ENCODE data around the gene SOX15. TPM values are rescaled to one million over a fixed set of nuclear protein-coding genes. Genes with fewer than 3 reads are reported as not detected.
A peak's percentile ranks its signal among the peaks of the same experiment; 100 is the strongest.

The SOX15 gene
- total RNA-seq, 4 donors from 2014 or later, result 3.1 to 6.9 (median 5.0) TPM

- 1 to 2% methylated on average over 22 to 47 of the region's 65 CpGs for WGBS, 2 donors
- Histone ChIP-seq H3K27me3 (no peaks in the 10 kb centered on the region), H3K9me3 (no peaks in the 10 kb centered on the region), H3K4me3 (peak within 1 kb of the TSS; percentile 61 to 74 (median 71)), H3K4me1 (peaks cover 0 to 47% (median 9%) of the 10 kb centered on the region in 4 donors), H3K36me3 (peaks cover 0 to 22% (median 0%) of the 10 kb centered on the region in 3 donors), H3K27ac (peak within 1 kb of the TSS; percentile 74 to 94 (median 91))
- no peak for TF ChIP-seq EP300 (IDR thresholded peaks at IDR 0.05)
- peak in 2 of 5 experiments; percentile 41 to 67 for TF ChIP-seq CTCF (IDR thresholded peaks at IDR 0.05)
- peak; percentile 61 to 63 for DNase-seq (ENCODE audit: low spot score in 2 of 2)
Observed at GRCh38 chr17:7548585-7549400, 41.1 kb downstream of the SOX15 start, which contains the start of gene TNFSF12. TSS of gene TNFSF12 (plus strand) at chr17:7549058. CDS start at chr17:7549154, 96 bp downstream.

- Histone ChIP-seq H3K27me3 (no peaks in the 10 kb centered on the region), H3K36me3 (no peaks in the 10 kb centered on the region), H3K4me3 (no peak overlapping the region), H3K27ac (no peak overlapping the region), H3K4me1 (peaks cover 0 to 31% (median 6%) of the 10 kb centered on the region in 4 donors), H3K9me3 (no peaks in the 10 kb centered on the region)
- WGBS, 2 donors, result 55 to 61% methylated on average over 6 of the region's 6 CpGs
- TF ChIP-seq EP300 (IDR thresholded peaks at IDR 0.05) (no peak), POLR2A (IDR thresholded peaks at IDR 0.05) (no peak), CTCF (IDR thresholded peaks at IDR 0.05) (no peak)
- no peak for DNase-seq (ENCODE audit: low spot score in 2 of 2)
Observed at GRCh38 chr17:7544911-7545310, 45.0 kb downstream of the SOX15 start.

- TF ChIP-seq POLR2A (IDR thresholded peaks at IDR 0.05) (no peak), EP300 (IDR thresholded peaks at IDR 0.05) (no peak), CTCF (IDR thresholded peaks at IDR 0.05) (no peak)
- no peak overlapping the region for H3K27ac ChIP-seq
- H3K27me3 ChIP-seq, result no peaks in the 10 kb centered on the region
- DNase-seq (ENCODE audit: low spot score in 2 of 2), result no peak
- no peaks in the 10 kb centered on the region for H3K36me3 ChIP-seq
- peaks cover 0 to 15% (median 0%) of the 10 kb centered on the region in 4 donors for H3K4me1 ChIP-seq
- peaks cover 0 to 7% (median 0%) of the 10 kb centered on the region in 4 donors for H3K9me3 ChIP-seq
- WGBS, 2 donors, result 94 to 95% methylated on average over 9 of the region's 9 CpGs
- H3K4me3 ChIP-seq, result no peak overlapping the region
Observed at GRCh38 chr17:7541074-7541621, 48.7 kb downstream of the SOX15 start.

GRCh38 chr17:7538891-7539545, 50.9 kb downstream of the SOX15 start:
- Histone ChIP-seq H3K36me3 (no peaks in the 10 kb centered on the region), H3K4me1 (peaks cover 0 to under 1% (median 0%) of the 10 kb centered on the region in 4 donors), H3K4me3 (no peak overlapping the region), H3K27ac (no peak overlapping the region), H3K27me3 (no peaks in the 10 kb centered on the region), H3K9me3 (peaks cover 0 to 7% (median 0%) of the 10 kb centered on the region in 4 donors)
- WGBS, 2 donors, result 66 to 75% methylated on average over 11 of the region's 11 CpGs
- DNase-seq (ENCODE audit: low spot score in 2 of 2), result no peak
- TF ChIP-seq EP300 (IDR thresholded peaks at IDR 0.05), result no peak
- TF ChIP-seq POLR2A (IDR thresholded peaks at IDR 0.05), result no peak
- no peak for TF ChIP-seq CTCF (IDR thresholded peaks at IDR 0.05)

Small RNA genes within 50 kb of the gene (small RNA-seq; reads per million reads assigned to genes)
- gene CD68, result not detected
- not detected for gene SNORA48
- gene SNORD10, result not detected

Other genes starting within 250 kb of the SOX15 start
- gene KCTD11, start 237.9 kb downstream of the SOX15 start, total RNA-seq, result 10 to 100 TPM; 25.3 to 35.4 (median 28.7) TPM
- not detected for gene TMEM95, start 234.9 kb downstream of the SOX15 start, total RNA-seq
- 1 to 10 TPM; 2.4 to 9.8 (median 6.0) TPM for gene TNK1, start 209.0 kb downstream of the SOX15 start, total RNA-seq
- gene PLSCR3, start 195.6 kb downstream of the SOX15 start, total RNA-seq, result 10 to 100 TPM; 28.7 to 55.5 (median 42.9) TPM
- 100 to 1,000 TPM in 2 of 4 donors, 10 to 100 TPM in 2; 88.3 to 121 (median 103) TPM for gene TMEM256, start 186.0 kb downstream of the SOX15 start, total RNA-seq
- 10 to 100 TPM; 14.4 to 32.4 (median 23.9) TPM for gene NLGN2, start 182.2 kb downstream of the SOX15 start, total RNA-seq
- not detected for gene SPEM1, start 169.8 kb downstream of the SOX15 start, total RNA-seq
- not detected for gene SPEM2, start 164.5 kb downstream of the SOX15 start, total RNA-seq
- gene SPEM3, start 161.2 kb downstream of the SOX15 start, total RNA-seq, result not detected
- 1 to 10 TPM; 1.7 to 6.6 (median 4.1) TPM for gene TMEM102, start 154.7 kb downstream of the SOX15 start, total RNA-seq
- 1 to 10 TPM; 1.5 to 3.3 (median 2.2) TPM for gene FGF11, start 150.6 kb downstream of the SOX15 start, total RNA-seq
- gene CHRNB1, start 145.0 kb downstream of the SOX15 start, total RNA-seq, result 10 to 100 TPM in 3 of 4 donors, 1 to 10 TPM in 1; 6.5 to 16.0 (median 13.5) TPM
- gene ZBTB4, start 110.5 kb downstream of the SOX15 start, total RNA-seq, result 10 to 100 TPM; 60.5 to 64.1 (median 63.0) TPM
- not detected for gene SLC35G6, start 108.6 kb downstream of the SOX15 start, total RNA-seq
- 100 to 1,000 TPM in 3 of 4 donors, 10 to 100 TPM in 1; 87.0 to 163 (median 125) TPM for gene POLR2A, start 105.7 kb downstream of the SOX15 start, total RNA-seq
- gene TNFSF12, start 41.0 kb downstream of the SOX15 start, total RNA-seq, result 100 to 1,000 TPM in 2 of 4 donors, 10 to 100 TPM in 2; 59.4 to 109 (median 98.8) TPM
- gene TNFSF13, start 31.3 kb downstream of the SOX15 start, total RNA-seq, result 10 to 100 TPM; 44.7 to 93.3 (median 64.7) TPM
- 10 to 100 TPM; 54.3 to 75.4 (median 59.0) TPM for gene SENP3, start 28.2 kb downstream of the SOX15 start, total RNA-seq
- 10 to 100 TPM; 19.3 to 65.7 (median 34.2) TPM for gene CD68, start 10.5 kb downstream of the SOX15 start, total RNA-seq
- 100 to 1,000 TPM in 1 of 4 donors, 10 to 100 TPM in 3; 58.3 to 102 (median 66.2) TPM for gene MPDU1, start 6.2 kb downstream of the SOX15 start, total RNA-seq
- 10 to 100 TPM; 34.7 to 39.4 (median 36.7) TPM for gene FXR2, start 24.8 kb upstream of the SOX15 start, total RNA-seq
- 100 to 1,000 TPM in 1 of 4 donors, 10 to 100 TPM in 3; 69.3 to 130 (median 82.0) TPM for gene SAT2, start 37.7 kb upstream of the SOX15 start, total RNA-seq
- gene SHBG, start 40.0 kb upstream of the SOX15 start, total RNA-seq, result 1 to 10 TPM in 1 of 4 donors, under 1 TPM in 1, not detected in 2; 0.63 to 1.2 TPM
- 1 to 10 TPM; 1.5 to 3.9 (median 1.9) TPM for gene ATP1B2, start 60.8 kb upstream of the SOX15 start, total RNA-seq
- gene TP53, start 97.4 kb upstream of the SOX15 start, total RNA-seq, result 10 to 100 TPM; 26.7 to 32.1 (median 30.0) TPM
- gene WRAP53, start 98.4 kb upstream of the SOX15 start, total RNA-seq, result 1 to 10 TPM; 3.6 to 8.0 (median 4.8) TPM
- under 1 TPM in 2 of 4 donors, not detected in 2; 0.20 to 0.21 TPM for gene EFNB3, start 115.1 kb upstream of the SOX15 start, total RNA-seq
- gene DNAH2, start 127.7 kb upstream of the SOX15 start, total RNA-seq, result 1 to 10 TPM in 1 of 4 donors, under 1 TPM in 3; under 0.01 to 1.4 (median under 0.01) TPM
- 10 to 100 TPM in 2 of 4 donors, 1 to 10 TPM in 2; 7.5 to 10.8 (median 9.7) TPM for gene KDM6B, start 244.1 kb upstream of the SOX15 start, total RNA-seq